MV-4-11 (cell line): ENCODE results near the gene GDPD3.
A peak's percentile ranks its signal among the peaks of the same experiment; 100 is the strongest.
"Not testable (repeated sequence)": the region's sequence is repeated elsewhere in the genome, so short reads cannot be mapped to it uniquely, and the experiment has no call there.

Source experiments
- DNase-seq: peaks from one replicate; lab custom pipeline; 2025; lab: John Stamatoyannopoulos, UW

Gene GDPD3

DNA sequence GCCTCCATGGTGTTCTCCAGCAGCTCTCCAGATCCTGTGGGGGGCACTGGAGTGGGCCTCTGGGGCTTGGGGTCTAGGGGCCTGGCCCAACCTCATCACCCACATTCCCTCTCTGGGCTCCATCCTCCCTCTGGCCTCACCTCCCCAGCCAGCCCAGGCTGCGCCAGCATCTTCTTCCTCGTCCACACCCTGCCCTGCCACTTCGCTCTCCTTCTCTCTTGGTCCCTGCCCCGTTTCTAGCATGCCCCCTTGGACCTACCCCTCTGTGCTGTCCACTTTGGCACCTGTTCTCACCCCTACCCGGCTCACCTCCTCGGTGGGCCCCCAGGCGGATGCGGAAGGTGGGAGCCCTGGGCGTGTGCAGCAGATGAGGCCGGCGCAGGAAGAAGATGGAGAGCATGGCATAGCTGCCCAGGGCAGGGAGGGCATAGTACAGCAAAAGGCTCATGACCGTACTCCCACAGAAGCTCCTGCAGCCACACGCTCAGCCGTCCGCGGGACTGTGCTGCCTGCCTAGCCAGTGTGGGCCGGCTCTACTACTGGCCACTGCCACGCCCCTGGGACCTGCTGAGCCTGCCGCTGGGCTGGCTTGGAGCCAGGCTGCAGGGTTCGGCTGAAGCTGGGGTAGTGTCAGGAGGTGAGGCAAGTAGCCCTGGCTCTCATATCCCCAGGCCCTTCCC is at the start of gene GDPD3:
TSS of gene GDPD3 (minus strand) at position 507 of the 680 bp plus-strand sequence. CDS start at position 448, 59 bp downstream.
- DNase-seq, result no peak

- DNase-seq, result no peak
Measured at GRCh38 chr16:30157214-30157613, 43.9 kb upstream of the GDPD3 start.

- no peak for DNase-seq
Measured at GRCh38 chr16:30155188-30155587, 41.9 kb upstream of the GDPD3 start.

DNA sequence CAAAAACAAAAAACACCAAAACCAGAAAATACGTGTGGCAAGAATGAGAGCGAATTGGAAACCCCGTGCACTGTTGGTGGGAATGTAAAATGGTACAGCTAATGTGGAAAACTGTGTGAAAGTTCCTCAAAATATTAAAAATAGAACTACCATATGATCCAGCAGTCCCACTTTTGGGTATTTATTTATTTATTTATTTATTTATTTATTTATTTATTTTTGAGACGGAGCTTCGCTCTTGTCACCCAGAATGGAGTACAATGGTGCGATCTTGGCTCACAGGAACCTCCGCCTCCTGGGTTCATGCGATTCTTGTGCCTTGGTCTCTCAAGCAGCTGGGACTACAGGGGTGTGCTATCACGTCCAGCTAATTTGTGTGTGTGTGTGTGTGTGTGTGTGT is 39.2 kb upstream of the GDPD3 start:
- DNase-seq, result no peak

DNA sequence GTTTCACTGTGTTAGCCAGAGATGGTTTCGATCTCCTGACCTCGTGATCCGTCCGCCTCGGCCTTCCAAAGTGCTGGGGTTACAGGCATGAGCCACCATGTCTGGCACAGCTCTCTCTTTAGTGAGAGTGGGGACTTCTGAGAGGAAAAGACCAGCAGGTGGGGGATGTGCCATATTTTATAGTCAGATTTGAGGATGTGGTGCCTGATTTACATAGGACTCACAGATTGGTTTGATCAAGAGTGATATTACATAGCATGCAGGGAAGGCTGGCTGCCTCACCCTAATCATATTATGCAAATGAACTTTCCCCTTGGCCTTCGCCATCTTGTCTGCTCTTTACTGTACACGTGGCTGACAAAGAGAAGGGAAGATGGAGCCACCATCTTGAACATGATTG is 37.8 kb upstream of the GDPD3 start:
- DNase-seq, result no peak

GRCh38 chr16:30149250-30149930 is 36.1 kb upstream of the GDPD3 start:
- DNase-seq, result peak; percentile 94

DNA sequence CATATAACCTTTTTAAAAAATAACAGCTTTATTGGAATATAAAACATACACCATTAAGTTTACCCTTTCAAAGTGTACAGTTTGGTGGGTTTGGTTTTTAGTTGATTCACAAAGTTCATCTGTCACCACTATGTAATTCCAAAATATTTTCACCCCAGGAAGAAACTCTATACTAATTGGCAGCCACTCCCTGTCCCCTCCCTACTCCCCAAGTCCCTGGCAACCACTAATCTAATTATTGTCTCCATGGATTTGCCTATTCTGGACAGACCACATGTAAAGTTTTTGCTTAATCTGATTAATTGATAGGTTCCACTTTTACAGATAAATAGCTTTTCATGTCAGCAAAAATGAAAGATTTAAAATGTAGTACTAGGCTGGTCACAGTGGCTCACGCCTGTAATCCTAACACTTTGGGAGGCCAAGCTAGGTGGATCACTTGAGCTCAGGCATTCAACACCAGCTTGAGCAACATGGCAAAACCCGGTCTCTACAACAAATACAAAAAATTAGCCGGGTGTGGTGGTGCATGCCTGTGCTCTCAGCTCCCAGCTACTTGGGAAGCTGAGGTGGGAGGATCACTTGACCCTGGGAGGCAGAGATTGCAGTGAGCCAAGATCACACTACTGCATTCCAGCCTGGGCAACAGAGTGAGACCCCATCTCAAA is 34.6 kb upstream of the GDPD3 start:
- DNase-seq, result no peak

- no peak for DNase-seq
Measured at GRCh38 chr16:30145657-30146056, 32.3 kb upstream of the GDPD3 start.

DNA sequence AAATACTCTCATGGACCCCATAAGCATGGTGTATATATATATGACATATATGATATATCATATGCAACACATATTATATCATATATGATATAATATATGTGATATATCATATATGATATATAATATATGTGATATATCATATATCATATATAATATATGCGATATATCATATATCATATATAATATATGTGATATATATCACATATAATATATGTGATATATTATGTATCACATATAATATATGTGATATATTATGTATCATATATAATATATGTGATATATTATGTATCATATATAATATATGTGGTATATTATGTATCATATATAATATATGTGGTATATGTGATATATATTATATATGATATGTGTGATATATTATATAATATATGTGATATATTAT is 31.6 kb upstream of the GDPD3 start:
- no peak for DNase-seq

DNA sequence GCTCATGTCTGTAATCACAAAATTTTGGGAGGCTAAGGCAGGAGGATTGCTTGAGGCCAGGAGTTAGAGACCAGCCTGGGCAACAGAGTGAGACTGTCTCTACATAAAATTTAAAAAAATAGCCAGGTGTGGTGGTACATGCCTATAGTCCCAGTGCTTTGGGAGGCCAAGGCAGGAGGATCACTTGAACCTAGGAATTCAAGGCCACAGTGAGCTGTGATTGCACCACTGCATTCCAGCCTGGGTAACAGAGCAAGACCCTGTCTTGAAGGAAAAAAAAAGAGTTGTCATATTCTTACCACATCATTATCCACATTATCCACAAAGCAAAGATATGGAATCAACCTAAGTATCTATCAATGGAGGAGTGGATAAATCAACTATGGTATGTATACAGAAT is 30.7 kb upstream of the GDPD3 start:
- no peak for DNase-seq

- DNase-seq, result no peak
Measured at GRCh38 chr16:30143347-30143702, 30.0 kb upstream of the GDPD3 start.

- DNase-seq, result peak; percentile 44
Measured at GRCh38 chr16:30142672-30143346, 29.5 kb upstream of the GDPD3 start.

GRCh38 chr16:30141750-30142149 is 28.4 kb upstream of the GDPD3 start:
- DNase-seq, result no peak

DNA sequence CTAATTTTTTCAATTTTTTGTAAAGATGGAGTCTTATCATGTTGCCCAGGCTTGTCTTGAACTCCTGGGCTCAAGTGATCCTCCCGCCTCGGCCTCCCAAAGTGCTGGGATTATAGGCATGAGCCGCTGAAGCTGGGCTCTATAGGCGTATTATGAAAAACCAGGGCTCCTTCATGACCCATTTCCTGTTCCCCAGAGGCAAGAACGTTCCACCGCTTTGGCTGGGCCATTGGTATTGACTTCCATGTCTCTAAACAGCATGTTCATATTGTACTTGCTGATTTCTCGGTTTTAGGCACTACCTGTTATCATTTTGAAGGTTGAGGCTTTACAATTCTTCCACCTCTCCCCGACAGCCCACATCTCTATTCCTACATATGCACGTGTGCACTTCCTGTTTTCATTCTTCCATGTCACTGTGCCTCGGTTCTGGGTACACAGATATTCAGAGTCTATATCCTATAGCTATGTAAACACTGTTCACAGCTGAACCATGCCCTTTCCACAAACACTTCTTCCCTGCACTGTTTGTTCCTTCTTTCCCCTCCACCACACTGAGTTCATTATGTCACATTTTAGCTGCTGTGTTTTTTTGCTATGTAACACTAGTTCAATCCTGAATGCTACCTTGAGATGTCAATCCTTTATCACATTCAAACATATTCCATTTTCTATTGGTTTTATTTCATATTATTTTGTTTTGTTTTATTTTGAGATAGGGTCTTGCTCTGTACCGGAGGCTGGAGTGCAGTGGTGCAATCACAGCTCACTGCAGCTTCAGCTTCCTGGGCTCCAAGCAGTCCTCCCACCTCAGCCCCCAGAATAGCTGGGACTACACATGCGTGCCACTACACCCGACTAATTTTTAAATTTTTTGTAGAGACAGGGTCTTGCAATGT is 26.5 kb upstream of the GDPD3 start:
- DNase-seq, result peak; percentile 35

DNA sequence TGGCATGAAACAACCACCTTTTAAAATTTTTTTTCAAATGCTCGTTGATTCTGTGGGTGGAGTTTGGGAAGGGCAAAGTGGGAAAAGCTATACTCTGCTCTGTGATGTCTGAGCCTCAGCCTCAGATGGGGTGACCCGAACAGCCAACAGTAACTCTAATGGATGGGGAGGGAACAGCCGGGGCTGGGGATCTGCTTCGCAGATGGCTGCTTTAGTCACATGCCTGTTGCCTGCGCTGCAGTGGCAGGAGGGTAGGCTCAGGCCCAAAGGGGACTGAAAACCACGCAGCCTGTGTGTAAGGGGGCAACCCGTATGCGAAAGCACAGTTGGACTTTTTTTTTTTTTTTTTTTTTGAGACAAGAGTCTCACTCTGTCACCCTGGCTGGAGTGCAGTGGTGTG is 24.6 kb upstream of the GDPD3 start:
- peak; percentile 12 for DNase-seq

- peak; percentile 96 for DNase-seq
Measured at GRCh38 chr16:30136971-30137605, 23.8 kb upstream of the GDPD3 start.

GRCh38 chr16:30132591-30132990 is 19.3 kb upstream of the GDPD3 start:
- DNase-seq, result no peak

GRCh38 chr16:30131869-30132475 is 18.6 kb upstream of the GDPD3 start:
- DNase-seq, result no peak

DNA sequence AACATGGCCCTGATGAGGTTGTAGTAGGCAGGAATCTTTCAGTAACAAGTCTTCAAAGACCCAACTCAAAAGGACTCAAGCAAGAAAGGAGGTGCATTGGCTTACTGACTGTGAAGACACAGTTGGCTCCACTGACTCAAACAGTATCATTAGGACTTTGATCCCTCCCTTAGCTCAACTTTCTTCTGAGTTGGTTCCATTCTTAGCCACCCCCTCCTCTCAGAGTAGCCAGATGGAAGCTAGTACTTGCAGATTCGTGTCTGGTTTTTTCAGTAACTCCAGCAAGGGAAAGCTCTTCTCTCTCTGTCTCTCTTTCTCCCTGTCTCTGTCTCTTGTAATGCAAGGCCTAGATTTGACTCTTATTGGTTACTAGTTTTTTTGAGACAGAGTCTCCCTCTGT is 14.7 kb upstream of the GDPD3 start:
- DNase-seq, result no peak

GRCh38 chr16:30125690-30126089 is 12.4 kb upstream of the GDPD3 start:
- not testable (repeated sequence) for DNase-seq

DNA sequence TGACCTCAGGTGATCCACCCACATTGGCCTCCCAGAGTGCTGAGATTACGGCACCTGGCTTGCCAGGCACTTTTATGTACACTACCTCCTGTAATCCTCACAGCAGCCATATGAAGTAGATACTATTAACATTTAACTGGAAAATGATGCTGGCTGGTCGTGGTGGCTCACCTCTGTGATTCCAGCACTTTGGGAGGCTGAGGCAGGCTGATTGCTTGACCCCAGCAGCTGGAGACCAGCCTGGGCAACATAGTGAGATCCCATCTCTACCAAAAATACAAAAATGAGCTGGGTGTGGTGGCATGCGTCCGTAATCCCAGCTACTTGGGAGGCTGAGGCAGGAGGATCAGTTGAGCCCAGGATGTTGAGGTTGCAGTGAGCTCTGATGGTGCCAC is 11.6 kb upstream of the GDPD3 start:
- no peak for DNase-seq
